Liver (tissue), 9 donors: Measurements from ENCODE around the gene ANTXR1. TPM values are rescaled to one million over a fixed set of nuclear protein-coding genes. Genes with fewer than 3 reads are reported as not detected.

Experiments used
- DNase-seq: peaks from one replicate; pipeline ENCODE4 v3.0.0-alpha.2; 2017; ENCODE audit warnings: low spot score
- H3K27ac ChIP-seq, 2 donors: one replicate each; pipeline ENCODE4 v1.7.0; 2013; ENCODE audit warnings: inconsistent platforms in 2 of 2, low read length in 2 of 2, control low read depth in 1 of 2, low read depth in 1 of 2, mild to moderate bottlenecking in 1 of 2
- H3K27me3 ChIP-seq, 4 donors: one replicate each; pipeline versions ENCODE4 v1.6.1 to v1.7.0; 2013; ENCODE audit warnings: low read length in 3 of 4, inconsistent platforms in 1 of 4, mild to moderate bottlenecking in 1 of 4, moderate library complexity in 1 of 4; ENCODE audit not compliant: control insufficient read depth in 4 of 4, insufficient read depth in 4 of 4
- H3K36me3 ChIP-seq, 4 donors: one replicate each; pipeline versions ENCODE4 v1.6.1 to v1.7.0; 2013; ENCODE audit warnings: low read length in 3 of 4, mild to moderate bottlenecking in 3 of 4, low read depth in 1 of 4, moderate library complexity in 1 of 4; ENCODE audit not compliant: control insufficient read depth in 4 of 4, insufficient read depth in 3 of 4
- H3K4me1 ChIP-seq, 4 donors: one replicate each; pipeline versions ENCODE4 v1.6.1 to v1.7.0; 2013; ENCODE audit warnings: low read length in 3 of 4, mild to moderate bottlenecking in 3 of 4, moderate library complexity in 1 of 4; ENCODE audit not compliant: control insufficient read depth in 4 of 4, insufficient read depth in 4 of 4
- H3K4me3 ChIP-seq, 3 donors: one replicate each; pipeline versions ENCODE4 v1.6.1 to v1.7.0; 2013; ENCODE audit warnings: low read length in 3 of 3, control low read depth in 1 of 3, low read depth in 1 of 3, mild to moderate bottlenecking in 1 of 3
- H3K9ac ChIP-seq, 2 donors: one replicate each; pipeline ENCODE4 v1.7.0; 2013; ENCODE audit warnings: low read length in 2 of 2, mild to moderate bottlenecking in 2 of 2, moderate library complexity in 2 of 2, control low read depth in 1 of 2, low read depth in 1 of 2
- H3K9me3 ChIP-seq, 4 donors: one replicate each; pipeline versions ENCODE4 v1.6.1 to v1.7.0; 2013; ENCODE audit warnings: low read length in 3 of 4; ENCODE audit not compliant: control insufficient read depth in 4 of 4
- ATF3 ChIP-seq: IDR thresholded peaks from 2 replicates; pipeline ENCODE4 v1.6.1; 2016; ENCODE audit warnings: antibody characterized with exemption
- CTCF ChIP-seq: fragments of 150-350 bp; IDR thresholded peaks from 2 replicates; pipeline ENCODE4 v1.5.1; 2017; ENCODE audit warnings: improper control_type of control experiment, low read depth, low read length; ENCODE audit not compliant: missing input control
- EGR1 ChIP-seq, 2 donors: IDR thresholded peaks; 2 replicates each; pipeline ENCODE4 v1.6.1; 2016 to 2018; ENCODE audit warnings: antibody characterized with exemption in 2 of 2, low read depth in 2 of 2
- FOXA1 ChIP-seq: IDR thresholded peaks from 2 replicates; pipeline ENCODE4 v1.6.1; 2016; ENCODE audit warnings: antibody characterized with exemption
- FOXA2 ChIP-seq: IDR thresholded peaks from 2 replicates; pipeline ENCODE4 v1.6.1; 2016; ENCODE audit warnings: antibody characterized with exemption
- GABPA ChIP-seq, 2 donors: IDR thresholded peaks in 1 of 2; conservative IDR thresholded peaks in 1 of 2; 2 replicates each; pipeline ENCODE4 v1.6.1; 2016; ENCODE audit warnings: antibody characterized with exemption in 2 of 2, mild to moderate bottlenecking in 1 of 2, moderate library complexity in 1 of 2
- HNF4A ChIP-seq, 2 donors: conservative IDR thresholded peaks; 2 replicates each; pipeline ENCODE4 v1.6.1; 2016; ENCODE audit warnings: antibody characterized with exemption in 2 of 2, mild to moderate bottlenecking in 2 of 2
- HNF4G ChIP-seq: IDR thresholded peaks from 2 replicates; pipeline ENCODE4 v1.6.1; 2016; ENCODE audit warnings: antibody characterized with exemption
- JUND ChIP-seq, 2 donors: IDR thresholded peaks; 2 replicates each; pipeline ENCODE4 v1.6.1; 2016; ENCODE audit warnings: antibody characterized with exemption in 2 of 2
- MAX ChIP-seq: IDR thresholded peaks from 2 replicates; pipeline ENCODE4 v1.6.1; 2016; ENCODE audit warnings: antibody characterized with exemption
- NR2F2 ChIP-seq: IDR thresholded peaks from 2 replicates; pipeline ENCODE4 v1.6.1; 2016; ENCODE audit warnings: antibody characterized with exemption
- RAD21 ChIP-seq, 2 donors: IDR thresholded peaks; 2 replicates each; pipeline ENCODE4 v1.6.1; 2016; ENCODE audit warnings: antibody characterized with exemption in 2 of 2, mild to moderate bottlenecking in 2 of 2
- REST ChIP-seq: IDR thresholded peaks from 2 replicates; pipeline ENCODE4 v1.6.1; 2016; ENCODE audit warnings: antibody characterized with exemption, mild to moderate bottlenecking
- RXRA ChIP-seq, 2 donors: IDR thresholded peaks; 2 replicates each; pipeline ENCODE4 v1.6.1; 2017 to 2018; ENCODE audit warnings: antibody characterized with exemption in 2 of 2, mild to moderate bottlenecking in 1 of 2
- SP1 ChIP-seq: IDR thresholded peaks from 2 replicates; pipeline ENCODE4 v1.6.1; 2018; ENCODE audit warnings: antibody characterized with exemption, mild to moderate bottlenecking
- TAF1 ChIP-seq: conservative IDR thresholded peaks from 2 replicates; pipeline ENCODE4 v1.6.1; 2016; ENCODE audit warnings: antibody characterized with exemption, mild to moderate bottlenecking
- YY1 ChIP-seq: IDR thresholded peaks from 2 replicates; pipeline ENCODE4 v1.6.1; 2016; ENCODE audit warnings: antibody characterized with exemption, mild to moderate bottlenecking
- ZBTB33 ChIP-seq: IDR thresholded peaks from 2 replicates; pipeline ENCODE4 v1.6.1; 2016; ENCODE audit warnings: antibody characterized with exemption
- WGBS: extraction: QIAGEN DNeasy Blood & Tissue Kit; methylation state at CpG from one replicate; pipeline ENCODE4 v1.1.7; 2013; 5-methylcytosine and 5-hydroxymethylcytosine counted together
- polyA plus RNA-seq, 2 donors: library from polyadenylated mRNA; stranded (reverse) in 1 of 2; unstranded in 1 of 2; fragments of 200-250 nt in 1 of 2; fragments of >200 nt in 1 of 2; fragmentation: Nextera tagmentation in 1 of 2; extraction: Ambion mirVana in 1 of 2; gene quantifications; one replicate each; pipeline versions ENCODE4 v1.2.1 to v1.2.3, GENCODE V29; 2013 to 2015
- total RNA-seq, 2 donors: library from RNA; depleted of rRNA; stranded (reverse); fragments of >200 nt; gene quantifications; one replicate each; pipeline ENCODE4 v1.2.3, GENCODE V29; 2014
- donor health status: healthy.
- donor health status: healthy.
- donor health status: healthy.
- donor health status: healthy.
- donor health status: healthy.

ANTXR1 gene
- total and polyA plus RNA-seq, 4 donors = 0.60 to 3.6 (median 1.8) TPM

GRCh38 chr2:69089266-69089665 lies 76.3 kb downstream of the ANTXR1 start:
- DNase-seq = no peak
- WGBS = 67% methylated on average over 3 of the region's 3 CpGs
- H3K27me3 ChIP-seq = peaks cover 0 to 2% (median 0%) of the 10 kb centered on the region in 4 donors

GRCh38 chr2:69089998-69090397 lies 77.0 kb downstream of the ANTXR1 start:
- DNase-seq = no peak
- H3K27ac ChIP-seq = no peak overlapping the region
- no peak overlapping the region for H3K4me3 ChIP-seq
- TF ChIP-seq RXRA (IDR thresholded peaks at IDR 0.05) (no peak), FOXA1 (no peak), CTCF (no peak), MAX (no peak), EGR1 (IDR thresholded peaks at IDR 0.05; ENCODE audit: low read depth in 2 of 2) (no peak)
- no peaks in the 10 kb centered on the region for H3K9me3 ChIP-seq
- H3K36me3 ChIP-seq = no peaks in the 10 kb centered on the region
- no peaks in the 10 kb centered on the region for H3K4me1 ChIP-seq
- WGBS = 79% methylated on average over 1 of the region's 1 CpG
- peaks cover 0 to 2% (median 0%) of the 10 kb centered on the region in 4 donors for H3K27me3 ChIP-seq
- H3K9ac ChIP-seq = no peak overlapping the region

More at GRCh38 chr2:69089266-69089665, 76.3 kb downstream of the ANTXR1 start:
- Histone ChIP-seq H3K4me1 (no peaks in the 10 kb centered on the region), H3K9ac (no peak overlapping the region), H3K36me3 (no peaks in the 10 kb centered on the region), H3K9me3 (no peaks in the 10 kb centered on the region), H3K4me3 (no peak overlapping the region), H3K27ac (no peak overlapping the region)
- TF ChIP-seq FOXA1 (no peak), RAD21 (IDR thresholded peaks at IDR 0.05) (no peak), NR2F2 (no peak), JUND (IDR thresholded peaks at IDR 0.05) (no peak), FOXA2 (no peak), HNF4G (no peak)

- no peak overlapping the region for H3K9ac ChIP-seq
- 90% methylated on average over 6 of the region's 6 CpGs for WGBS
- H3K27ac ChIP-seq = no peak overlapping the region
- no peaks in the 10 kb centered on the region for H3K9me3 ChIP-seq
- no peak for DNase-seq
- no peaks in the 10 kb centered on the region for H3K36me3 ChIP-seq
- no peak overlapping the region for H3K4me3 ChIP-seq
- H3K4me1 ChIP-seq = no peaks in the 10 kb centered on the region
- peaks cover 0 to 2% (median 0%) of the 10 kb centered on the region in 4 donors for H3K27me3 ChIP-seq
- TF ChIP-seq REST (no peak), GABPA (IDR thresholded peaks at IDR 0.05 in 1 of 2, conservative IDR thresholded peaks at IDR 0.05 in 1 of 2) (no peak), JUND (IDR thresholded peaks at IDR 0.05) (no peak), YY1 (no peak), HNF4A (conservative IDR thresholded peaks at IDR 0.05) (no peak), FOXA1 (no peak), NR2F2 (no peak), MAX (no peak), SP1 (no peak), ATF3 (no peak), TAF1 (no peak), RAD21 (IDR thresholded peaks at IDR 0.05) (no peak), ZBTB33 (no peak), EGR1 (IDR thresholded peaks at IDR 0.05; ENCODE audit: low read depth in 2 of 2) (no peak), RXRA (IDR thresholded peaks at IDR 0.05) (no peak), CTCF (no peak), HNF4G (no peak)
Observed at GRCh38 chr2:69090820-69091219, 77.8 kb downstream of the ANTXR1 start.
